ENCODE results near the gene PRDM15.
"Not testable (repeated sequence)": the region's sequence is repeated elsewhere in the genome, so short reads cannot be mapped to it uniquely, and the experiment has no call there.

The PRDM15 gene

GRCh38 chr21:41785262-41785661, 93.9 kb downstream of the PRDM15 start:
- H3K36me3 ChIP-seq (ENCODE audit: control insufficient read depth in 1 of 2, insufficient read depth in 2 of 2, low read length in 2 of 2); H3K9ac ChIP-seq (ENCODE audit: low read depth in 1 of 2, low read length in 2 of 2); H3K27ac ChIP-seq (ENCODE audit: low read depth, low read length); H3K27me3 ChIP-seq (ENCODE audit: control insufficient read depth in 1 of 2, insufficient read depth in 2 of 2, low read length in 2 of 2); H3K9me3 ChIP-seq (ENCODE audit: control insufficient read depth in 1 of 2, low read length in 2 of 2); H3K4me3 ChIP-seq (ENCODE audit: low read depth in 1 of 2, low read length in 2 of 2): not testable (repeated sequence)
- peaks cover 16 to 17% of the 10 kb centered on the region in 2 donors for H3K4me1 ChIP-seq (ENCODE audit: control insufficient read depth in 1 of 2, insufficient read depth in 2 of 2, low read length in 2 of 2)

- no peaks in the 10 kb centered on the region for H3K9me3 ChIP-seq (ENCODE audit: control insufficient read depth in 1 of 2, low read length in 2 of 2)
- H3K27ac ChIP-seq (ENCODE audit: low read depth, low read length), result no peak overlapping the region
- H3K9ac ChIP-seq (ENCODE audit: low read depth in 1 of 2, low read length in 2 of 2), result no peak overlapping the region
- peaks cover 17 to 20% of the 10 kb centered on the region in 2 donors for H3K4me1 ChIP-seq (ENCODE audit: control insufficient read depth in 1 of 2, insufficient read depth in 2 of 2, low read length in 2 of 2)
- H3K27me3 ChIP-seq (ENCODE audit: control insufficient read depth in 1 of 2, insufficient read depth in 2 of 2, low read length in 2 of 2), result peaks cover 1 to 6% of the 10 kb centered on the region in 2 donors
- no peak overlapping the region for H3K4me3 ChIP-seq (ENCODE audit: low read depth in 1 of 2, low read length in 2 of 2)
- no peaks in the 10 kb centered on the region for H3K36me3 ChIP-seq (ENCODE audit: control insufficient read depth in 1 of 2, insufficient read depth in 2 of 2, low read length in 2 of 2)
Measured at GRCh38 chr21:41784456-41785102, 94.6 kb downstream of the PRDM15 start.

GRCh38 chr21:41783476-41784180, 95.5 kb downstream of the PRDM15 start:
- Histone ChIP-seq H3K36me3 (ENCODE audit: control insufficient read depth in 1 of 2, insufficient read depth in 2 of 2, low read length in 2 of 2) (no peaks in the 10 kb centered on the region), H3K9me3 (ENCODE audit: control insufficient read depth in 1 of 2, low read length in 2 of 2) (no peaks in the 10 kb centered on the region), H3K4me1 (ENCODE audit: control insufficient read depth in 1 of 2, insufficient read depth in 2 of 2, low read length in 2 of 2) (peaks cover 20 to 22% of the 10 kb centered on the region in 2 donors), H3K27me3 (ENCODE audit: control insufficient read depth in 1 of 2, insufficient read depth in 2 of 2, low read length in 2 of 2) (peaks cover 10% of the 10 kb centered on the region in 2 donors), H3K4me3 (ENCODE audit: low read depth in 1 of 2, low read length in 2 of 2) (peak overlapping the region in 1 of 2 donors; percentile 8), H3K27ac (ENCODE audit: low read depth, low read length) (no peak overlapping the region), H3K9ac (ENCODE audit: low read depth in 1 of 2, low read length in 2 of 2) (no peak overlapping the region)

- Histone ChIP-seq H3K9me3 (ENCODE audit: control insufficient read depth in 1 of 2, low read length in 2 of 2) (no peaks in the 10 kb centered on the region), H3K4me3 (ENCODE audit: low read depth in 1 of 2, low read length in 2 of 2) (no peak overlapping the region), H3K4me1 (ENCODE audit: control insufficient read depth in 1 of 2, insufficient read depth in 2 of 2, low read length in 2 of 2) (peaks cover 20 to 29% of the 10 kb centered on the region in 2 donors), H3K9ac (ENCODE audit: low read depth in 1 of 2, low read length in 2 of 2) (no peak overlapping the region), H3K27me3 (ENCODE audit: control insufficient read depth in 1 of 2, insufficient read depth in 2 of 2, low read length in 2 of 2) (peaks cover 10% of the 10 kb centered on the region in 2 donors), H3K27ac (ENCODE audit: low read depth, low read length) (no peak overlapping the region), H3K36me3 (ENCODE audit: control insufficient read depth in 1 of 2, insufficient read depth in 2 of 2, low read length in 2 of 2) (no peaks in the 10 kb centered on the region)
Measured at GRCh38 chr21:41781050-41781410, 98.1 kb downstream of the PRDM15 start.

GRCh38 chr21:41780337-41781049, 98.7 kb downstream of the PRDM15 start:
- Histone ChIP-seq H3K27ac (ENCODE audit: low read depth, low read length) (no peak overlapping the region), H3K4me3 (ENCODE audit: low read depth in 1 of 2, low read length in 2 of 2) (no peak overlapping the region), H3K4me1 (ENCODE audit: control insufficient read depth in 1 of 2, insufficient read depth in 2 of 2, low read length in 2 of 2) (peaks cover 20 to 29% of the 10 kb centered on the region in 2 donors), H3K27me3 (ENCODE audit: control insufficient read depth in 1 of 2, insufficient read depth in 2 of 2, low read length in 2 of 2) (peaks cover 10 to 12% of the 10 kb centered on the region in 2 donors), H3K9me3 (ENCODE audit: control insufficient read depth in 1 of 2, low read length in 2 of 2) (no peaks in the 10 kb centered on the region), H3K9ac (ENCODE audit: low read depth in 1 of 2, low read length in 2 of 2) (no peak overlapping the region), H3K36me3 (ENCODE audit: control insufficient read depth in 1 of 2, insufficient read depth in 2 of 2, low read length in 2 of 2) (no peaks in the 10 kb centered on the region)

GRCh38 chr21:41779659-41780058, 99.5 kb downstream of the PRDM15 start:
- Histone ChIP-seq H3K4me1 (ENCODE audit: control insufficient read depth in 1 of 2, insufficient read depth in 2 of 2, low read length in 2 of 2) (peaks cover 20 to 28% of the 10 kb centered on the region in 2 donors), H3K27me3 (ENCODE audit: control insufficient read depth in 1 of 2, insufficient read depth in 2 of 2, low read length in 2 of 2) (peaks cover 14% of the 10 kb centered on the region in 2 donors), H3K9me3 (ENCODE audit: control insufficient read depth in 1 of 2, low read length in 2 of 2) (no peaks in the 10 kb centered on the region), H3K4me3 (ENCODE audit: low read depth in 1 of 2, low read length in 2 of 2) (peak overlapping the region; percentile 50 to 53), H3K36me3 (ENCODE audit: control insufficient read depth in 1 of 2, insufficient read depth in 2 of 2, low read length in 2 of 2) (no peaks in the 10 kb centered on the region), H3K27ac (ENCODE audit: low read depth, low read length) (no peak overlapping the region), H3K9ac (ENCODE audit: low read depth in 1 of 2, low read length in 2 of 2) (peak overlapping the region in 1 of 2 donors; percentile 21)

- Histone ChIP-seq H3K4me3 (ENCODE audit: low read depth in 1 of 2, low read length in 2 of 2) (peak overlapping the region; percentile 50 to 53), H3K9ac (ENCODE audit: low read depth in 1 of 2, low read length in 2 of 2) (peak overlapping the region in 1 of 2 donors; percentile 21), H3K4me1 (ENCODE audit: control insufficient read depth in 1 of 2, insufficient read depth in 2 of 2, low read length in 2 of 2) (peaks cover 17 to 26% of the 10 kb centered on the region in 2 donors), H3K9me3 (ENCODE audit: control insufficient read depth in 1 of 2, low read length in 2 of 2) (no peaks in the 10 kb centered on the region), H3K27ac (ENCODE audit: low read depth, low read length) (peak overlapping the region; percentile 27), H3K36me3 (ENCODE audit: control insufficient read depth in 1 of 2, insufficient read depth in 2 of 2, low read length in 2 of 2) (no peaks in the 10 kb centered on the region), H3K27me3 (ENCODE audit: control insufficient read depth in 1 of 2, insufficient read depth in 2 of 2, low read length in 2 of 2) (peaks cover 14% of the 10 kb centered on the region in 2 donors)
Measured at GRCh38 chr21:41778930-41779600, 100.1 kb downstream of the PRDM15 start.

GRCh38 chr21:41777951-41778815, 101.0 kb downstream of the PRDM15 start:
- H3K27ac ChIP-seq (ENCODE audit: low read depth, low read length), result no peak overlapping the region
- H3K9me3 ChIP-seq (ENCODE audit: control insufficient read depth in 1 of 2, low read length in 2 of 2), result no peaks in the 10 kb centered on the region
- H3K36me3 ChIP-seq (ENCODE audit: control insufficient read depth in 1 of 2, insufficient read depth in 2 of 2, low read length in 2 of 2), result no peaks in the 10 kb centered on the region
- H3K4me3 ChIP-seq (ENCODE audit: low read depth in 1 of 2, low read length in 2 of 2), result no peak overlapping the region
- H3K27me3 ChIP-seq (ENCODE audit: control insufficient read depth in 1 of 2, insufficient read depth in 2 of 2, low read length in 2 of 2), result peaks cover 14% of the 10 kb centered on the region in 2 donors
- H3K4me1 ChIP-seq (ENCODE audit: control insufficient read depth in 1 of 2, insufficient read depth in 2 of 2, low read length in 2 of 2), result peaks cover 13 to 21% of the 10 kb centered on the region in 2 donors
- H3K9ac ChIP-seq (ENCODE audit: low read depth in 1 of 2, low read length in 2 of 2), result no peak overlapping the region

- peaks cover 8 to 16% of the 10 kb centered on the region in 2 donors for H3K4me1 ChIP-seq (ENCODE audit: control insufficient read depth in 1 of 2, insufficient read depth in 2 of 2, low read length in 2 of 2)
- no peaks in the 10 kb centered on the region for H3K9me3 ChIP-seq (ENCODE audit: control insufficient read depth in 1 of 2, low read length in 2 of 2)
- H3K27me3 ChIP-seq (ENCODE audit: control insufficient read depth in 1 of 2, insufficient read depth in 2 of 2, low read length in 2 of 2), result peaks cover 9 to 14% of the 10 kb centered on the region in 2 donors
- no peak overlapping the region for H3K27ac ChIP-seq (ENCODE audit: low read depth, low read length)
- H3K9ac ChIP-seq (ENCODE audit: low read depth in 1 of 2, low read length in 2 of 2), result no peak overlapping the region
- H3K4me3 ChIP-seq (ENCODE audit: low read depth in 1 of 2, low read length in 2 of 2), result no peak overlapping the region
- H3K36me3 ChIP-seq (ENCODE audit: control insufficient read depth in 1 of 2, insufficient read depth in 2 of 2, low read length in 2 of 2), result no peaks in the 10 kb centered on the region
Measured at GRCh38 chr21:41776778-41777177, 102.4 kb downstream of the PRDM15 start.
